ENCODE data around the gene ENPP7.

Gene ENPP7, protein sequence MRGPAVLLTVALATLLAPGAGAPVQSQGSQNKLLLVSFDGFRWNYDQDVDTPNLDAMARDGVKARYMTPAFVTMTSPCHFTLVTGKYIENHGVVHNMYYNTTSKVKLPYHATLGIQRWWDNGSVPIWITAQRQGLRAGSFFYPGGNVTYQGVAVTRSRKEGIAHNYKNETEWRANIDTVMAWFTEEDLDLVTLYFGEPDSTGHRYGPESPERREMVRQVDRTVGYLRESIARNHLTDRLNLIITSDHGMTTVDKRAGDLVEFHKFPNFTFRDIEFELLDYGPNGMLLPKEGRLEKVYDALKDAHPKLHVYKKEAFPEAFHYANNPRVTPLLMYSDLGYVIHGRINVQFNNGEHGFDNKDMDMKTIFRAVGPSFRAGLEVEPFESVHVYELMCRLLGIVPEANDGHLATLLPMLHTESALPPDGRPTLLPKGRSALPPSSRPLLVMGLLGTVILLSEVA

DNA sequence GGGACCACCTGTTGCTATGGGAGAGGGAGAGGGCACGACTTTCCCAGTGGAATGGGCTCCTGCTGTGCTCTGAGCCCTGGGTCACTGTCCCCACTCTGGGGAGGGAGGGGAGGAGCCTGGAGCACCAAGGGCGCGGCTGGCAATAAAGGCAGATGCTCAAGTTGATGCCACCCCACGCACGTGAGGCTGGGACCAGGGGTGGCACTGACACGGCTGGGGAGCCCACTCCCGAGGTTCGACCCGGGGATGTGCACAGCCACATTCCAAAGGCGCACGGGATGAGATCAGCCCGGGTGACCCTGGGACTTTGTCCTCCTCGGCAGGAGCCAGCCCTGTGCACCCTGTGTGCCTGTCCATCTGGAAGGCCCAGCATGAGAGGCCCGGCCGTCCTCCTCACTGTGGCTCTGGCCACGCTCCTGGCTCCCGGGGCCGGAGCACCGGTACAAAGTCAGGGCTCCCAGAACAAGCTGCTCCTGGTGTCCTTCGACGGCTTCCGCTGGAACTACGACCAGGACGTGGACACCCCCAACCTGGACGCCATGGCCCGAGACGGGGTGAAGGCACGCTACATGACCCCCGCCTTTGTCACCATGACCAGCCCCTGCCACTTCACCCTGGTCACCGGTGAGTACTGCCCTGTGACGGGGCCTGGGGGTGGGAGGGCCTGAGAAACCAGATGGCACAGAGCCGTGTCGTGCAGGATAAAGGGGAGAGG lies at the start of gene ENPP7:
ENPP7 (plus strand) TSS at position 175 of the 715 bp plus-strand sequence; CDS start at position 372, 197 bp downstream.
- peak within 1 kb of the TSS; percentile 47 for H3K4me3 Mint-ChIP-seq
- H3K36me3 Mint-ChIP-seq: peaks cover 14% of the 10 kb centered on the region
- H3K27me3 Mint-ChIP-seq: peaks cover 1% of the 10 kb centered on the region
- H3K4me1 Mint-ChIP-seq: peaks cover 51% of the 10 kb centered on the region
- no peak for ATAC-seq
- H3K27ac Mint-ChIP-seq: peak within 1 kb of the TSS; percentile 86
- H3K9me3 Mint-ChIP-seq: no peaks in the 10 kb centered on the region

DNA sequence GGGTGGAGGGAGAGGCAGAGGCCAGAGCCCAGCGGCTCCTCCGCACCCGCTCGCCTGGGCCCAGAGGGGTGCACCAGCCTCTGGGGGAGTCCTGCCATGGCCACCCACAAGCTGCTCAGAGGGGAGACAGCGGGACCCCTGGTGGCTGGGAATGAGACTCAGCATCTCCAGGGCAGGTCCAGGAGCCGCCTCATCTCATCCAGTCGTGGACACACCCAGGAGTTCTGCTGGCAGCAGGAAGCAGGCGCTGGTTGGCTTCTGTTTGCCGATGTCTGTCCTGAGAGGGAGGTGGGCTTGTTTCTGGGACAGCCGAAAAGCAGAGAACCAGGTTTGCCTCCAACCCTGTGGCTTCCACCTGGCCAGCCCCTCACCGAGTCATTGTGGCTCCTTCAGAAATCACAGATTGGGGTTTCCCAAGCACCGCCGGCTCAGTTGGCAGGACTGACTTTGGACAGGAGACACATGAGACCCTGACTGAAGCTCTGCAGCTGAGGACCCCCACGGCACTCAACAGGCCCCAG lies 49.6 kb upstream of the ENPP7 start:
- no peak overlapping the region for H3K27ac Mint-ChIP-seq

DNA sequence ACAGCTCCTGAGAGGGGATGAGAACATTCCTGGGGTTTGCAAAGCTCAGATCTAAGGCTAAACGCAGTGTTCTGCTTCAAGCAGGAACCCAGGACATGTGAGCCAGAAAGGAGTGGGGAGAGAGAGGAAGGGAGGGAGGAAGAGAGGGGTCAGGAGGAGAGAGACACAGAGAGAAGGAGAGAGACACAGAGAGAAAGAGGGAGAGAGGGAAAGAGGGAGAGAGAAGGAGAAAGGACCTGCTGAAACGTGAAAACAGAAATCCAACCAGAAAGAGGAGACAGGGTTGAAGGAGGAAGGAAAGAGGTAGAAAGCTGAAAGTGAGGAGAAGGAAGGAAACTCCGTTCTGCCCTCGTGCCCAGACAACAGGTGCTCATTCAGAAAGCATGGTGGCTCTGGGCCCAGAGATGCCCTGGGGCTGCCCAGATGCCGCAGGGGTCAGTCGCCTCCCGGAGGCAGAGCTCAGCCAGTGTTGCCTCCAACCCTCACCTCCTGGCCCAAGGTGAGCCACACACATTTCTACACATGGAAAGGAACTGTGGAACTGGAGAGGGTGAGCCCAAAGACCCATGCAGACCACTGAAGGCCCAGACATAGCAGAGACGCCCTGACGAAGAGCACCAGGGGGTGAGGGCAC lies 49.0 kb upstream of the ENPP7 start:
- H3K27me3 Mint-ChIP-seq: peaks cover 90% of the 10 kb centered on the region

More for the DNA sequence above, 49.6 kb upstream of the ENPP7 start:
- no peak for ATAC-seq
- Mint-ChIP-seq H3K36me3 (no peaks in the 10 kb centered on the region), H3K27me3 (peaks cover 90% of the 10 kb centered on the region), H3K9me3 (no peaks in the 10 kb centered on the region), H3K4me3 (no peak overlapping the region), H3K4me1 (no peaks in the 10 kb centered on the region)

DNA sequence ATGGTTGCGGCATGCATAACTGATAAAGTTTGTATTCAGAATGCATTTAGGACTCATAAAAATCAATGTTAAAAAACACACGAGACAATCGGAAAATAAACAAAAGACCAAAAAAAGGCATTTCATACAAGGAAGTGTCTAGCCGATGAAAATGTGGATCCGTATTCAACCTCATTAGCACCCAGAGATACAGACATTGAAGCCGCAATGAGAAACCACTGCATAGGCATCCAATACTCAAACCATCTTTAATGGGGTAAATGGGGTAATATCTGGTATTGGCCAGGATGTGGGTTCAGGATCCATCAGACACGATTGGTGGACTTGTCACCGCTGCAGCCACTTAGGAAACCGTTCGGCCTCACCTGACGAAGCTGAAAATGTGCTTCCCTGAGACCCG lies 47.4 kb upstream of the ENPP7 start:
- no peaks in the 10 kb centered on the region for H3K36me3 Mint-ChIP-seq
- no peak overlapping the region for H3K27ac Mint-ChIP-seq
- H3K9me3 Mint-ChIP-seq: no peaks in the 10 kb centered on the region
- ATAC-seq: no peak
- H3K4me1 Mint-ChIP-seq: no peaks in the 10 kb centered on the region
- peaks cover 83% of the 10 kb centered on the region for H3K27me3 Mint-ChIP-seq
- no peak overlapping the region for H3K4me3 Mint-ChIP-seq

More for the DNA sequence above, 49.0 kb upstream of the ENPP7 start:
- H3K9me3 Mint-ChIP-seq: no peaks in the 10 kb centered on the region
- H3K4me3 Mint-ChIP-seq: no peak overlapping the region
- H3K4me1 Mint-ChIP-seq: no peaks in the 10 kb centered on the region
- no peaks in the 10 kb centered on the region for H3K36me3 Mint-ChIP-seq
- H3K27ac Mint-ChIP-seq: no peak overlapping the region
- no peak for ATAC-seq

DNA sequence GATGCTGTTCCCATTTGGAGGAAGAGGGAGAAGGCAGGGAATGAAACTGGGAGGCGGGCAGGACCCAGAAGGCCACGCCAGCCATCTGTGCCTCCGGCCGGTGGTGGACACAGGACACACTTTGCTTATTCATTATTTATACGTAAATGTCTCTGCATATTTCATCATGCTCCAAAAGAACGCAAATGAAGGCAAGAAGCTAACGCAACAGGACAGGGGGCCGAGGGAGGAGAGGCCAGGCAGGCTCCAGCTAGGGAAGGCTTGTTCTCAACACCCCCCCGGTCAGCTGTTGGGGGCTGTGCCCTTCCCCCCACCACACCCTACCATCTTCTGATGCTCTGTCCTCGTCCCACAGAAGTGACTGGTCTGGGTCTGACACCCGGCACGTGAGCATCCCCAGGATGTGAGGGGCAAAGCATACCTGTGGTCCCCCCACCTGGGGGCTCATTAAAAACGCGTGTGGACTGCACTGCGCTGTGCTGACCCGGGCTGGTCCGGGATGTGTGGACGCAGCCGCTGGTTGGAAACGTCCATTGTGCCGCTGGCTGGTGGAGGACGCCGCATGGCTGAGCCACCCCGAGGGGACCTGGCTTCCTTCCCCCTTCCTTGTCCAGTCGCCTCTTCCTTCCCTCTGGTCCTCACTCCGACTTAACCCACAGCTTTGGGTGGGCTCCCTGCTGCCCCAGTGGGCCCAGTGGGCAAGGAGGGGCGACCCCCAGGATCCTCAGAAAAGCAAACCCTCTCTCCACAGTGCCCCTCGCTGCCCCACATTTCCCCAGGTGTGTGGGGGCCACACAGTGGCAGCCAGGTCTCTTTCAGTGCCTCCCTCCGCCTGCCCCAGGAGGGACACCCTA lies 46.4 kb upstream of the ENPP7 start:
- Mint-ChIP-seq H3K27me3 (peaks cover 73% of the 10 kb centered on the region), H3K9me3 (no peaks in the 10 kb centered on the region), H3K4me3 (no peak overlapping the region), H3K36me3 (no peaks in the 10 kb centered on the region), H3K4me1 (no peaks in the 10 kb centered on the region), H3K27ac (no peak overlapping the region)
- no peak for ATAC-seq

DNA sequence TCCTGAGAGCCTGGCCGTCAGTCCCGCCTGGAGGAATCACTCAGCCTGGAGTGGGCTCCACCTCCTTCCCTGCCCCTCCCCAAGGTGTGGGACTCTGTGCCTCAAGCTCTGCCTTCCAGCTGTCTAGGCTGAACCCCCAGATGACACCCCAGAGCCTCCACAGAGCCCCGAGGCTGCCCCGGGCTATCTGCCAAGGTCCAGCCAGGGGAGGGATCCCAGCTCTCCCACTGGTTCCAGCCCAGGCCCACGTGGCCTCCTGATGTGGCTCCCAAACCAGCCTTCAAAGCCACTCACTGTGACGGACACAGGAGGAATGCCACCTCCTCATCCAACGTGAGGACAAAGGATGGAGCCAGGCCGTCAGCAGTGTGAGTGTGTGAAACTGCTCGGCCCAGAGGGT lies 45.6 kb upstream of the ENPP7 start:
- H3K36me3 Mint-ChIP-seq: no peaks in the 10 kb centered on the region
- H3K27ac Mint-ChIP-seq: no peak overlapping the region
- no peak for ATAC-seq
- no peak overlapping the region for H3K4me3 Mint-ChIP-seq
- no peaks in the 10 kb centered on the region for H3K9me3 Mint-ChIP-seq
- no peaks in the 10 kb centered on the region for H3K4me1 Mint-ChIP-seq
- peaks cover 70% of the 10 kb centered on the region for H3K27me3 Mint-ChIP-seq

DNA sequence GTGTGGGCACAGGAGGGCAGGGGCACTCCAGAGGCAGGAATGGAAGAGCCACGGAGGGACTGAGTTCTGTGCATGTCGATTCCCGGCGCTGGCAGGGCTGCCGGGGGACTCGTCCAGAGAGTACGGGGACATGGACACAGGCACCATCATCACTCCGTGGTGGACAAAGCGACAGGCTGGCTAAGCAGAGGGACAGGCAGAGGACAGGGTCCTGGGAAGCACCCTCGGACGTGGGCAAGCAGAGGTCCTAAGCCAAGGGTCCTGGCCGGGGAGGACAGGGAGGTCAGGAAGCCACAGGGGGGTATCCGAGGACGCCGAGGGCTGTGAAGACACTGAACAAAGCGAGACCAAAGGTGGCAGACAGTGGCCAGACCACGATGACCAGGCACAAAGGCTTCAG lies 44.3 kb upstream of the ENPP7 start:
- no peak for ATAC-seq
- H3K4me1 Mint-ChIP-seq: no peaks in the 10 kb centered on the region
- no peak overlapping the region for H3K27ac Mint-ChIP-seq
- no peak overlapping the region for H3K4me3 Mint-ChIP-seq
- H3K36me3 Mint-ChIP-seq: no peaks in the 10 kb centered on the region
- peaks cover 63% of the 10 kb centered on the region for H3K27me3 Mint-ChIP-seq
- H3K9me3 Mint-ChIP-seq: no peaks in the 10 kb centered on the region

DNA sequence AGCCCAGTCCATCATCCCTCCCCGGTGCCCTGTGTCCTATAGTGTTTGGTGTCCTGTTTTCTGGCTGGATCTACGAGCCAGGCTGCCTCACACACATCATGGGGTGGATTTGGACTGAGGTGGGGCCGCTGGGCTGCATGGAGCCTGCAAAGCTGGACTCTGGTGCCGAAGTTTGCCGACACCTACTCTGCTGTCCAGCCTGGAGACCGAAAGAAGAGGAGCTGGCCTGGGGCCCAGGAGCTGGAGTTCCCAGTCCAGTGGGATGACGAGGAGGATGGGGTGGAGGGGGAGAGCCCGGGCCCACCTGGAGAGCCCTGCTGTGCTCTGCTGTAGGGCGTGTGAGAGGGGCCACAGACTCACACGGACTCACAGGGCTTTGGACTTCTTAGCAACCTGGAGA lies 40.3 kb upstream of the ENPP7 start:
- Mint-ChIP-seq H3K27ac (no peak overlapping the region), H3K36me3 (no peaks in the 10 kb centered on the region), H3K9me3 (no peaks in the 10 kb centered on the region), H3K4me3 (no peak overlapping the region), H3K4me1 (no peaks in the 10 kb centered on the region), H3K27me3 (peaks cover 50% of the 10 kb centered on the region)
- ATAC-seq: no peak

DNA sequence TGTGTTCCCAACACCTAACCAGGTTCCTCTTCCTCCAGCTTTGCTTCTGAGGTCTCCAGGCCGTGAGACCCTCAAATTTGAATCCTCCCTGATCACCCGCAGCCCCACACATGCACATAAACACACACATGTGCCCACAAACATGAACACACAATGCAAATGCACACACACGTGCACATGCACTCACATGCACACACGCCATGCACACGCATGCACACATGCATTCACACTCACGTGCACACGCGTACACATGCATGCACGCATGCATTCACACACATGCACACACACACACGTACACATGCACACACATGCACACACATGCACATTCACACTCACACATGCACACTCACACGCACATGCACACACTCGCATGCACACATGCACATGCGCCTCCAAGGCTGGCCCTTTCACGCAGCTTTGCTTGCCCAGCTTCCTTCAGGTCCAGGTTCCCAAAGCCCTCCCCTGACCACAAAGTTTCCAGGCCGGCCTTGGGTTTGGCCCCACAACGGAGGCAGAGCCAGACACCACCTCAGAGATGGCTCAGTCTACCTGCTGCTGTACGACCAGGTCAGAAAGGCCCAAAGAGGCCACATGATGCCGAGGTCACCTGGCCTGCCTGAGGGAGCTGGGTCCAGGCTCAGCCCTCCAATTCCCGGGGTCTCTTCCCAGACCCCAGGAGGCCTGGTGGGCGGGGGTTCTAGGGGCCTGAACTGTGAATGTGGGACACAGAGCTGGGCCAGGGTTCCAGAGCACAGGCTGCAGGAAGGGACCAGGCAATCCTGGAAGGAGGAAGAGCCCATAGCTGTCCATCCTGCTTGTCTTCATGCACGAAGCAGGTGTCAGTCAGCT lies 39.5 kb upstream of the ENPP7 start:
- no peak for ATAC-seq
- H3K4me3 Mint-ChIP-seq: no peak overlapping the region
- H3K27ac Mint-ChIP-seq: no peak overlapping the region
- peaks cover 50% of the 10 kb centered on the region for H3K27me3 Mint-ChIP-seq
- H3K4me1 Mint-ChIP-seq: peaks cover 6% of the 10 kb centered on the region
- H3K9me3 Mint-ChIP-seq: no peaks in the 10 kb centered on the region
- H3K36me3 Mint-ChIP-seq: no peaks in the 10 kb centered on the region

DNA sequence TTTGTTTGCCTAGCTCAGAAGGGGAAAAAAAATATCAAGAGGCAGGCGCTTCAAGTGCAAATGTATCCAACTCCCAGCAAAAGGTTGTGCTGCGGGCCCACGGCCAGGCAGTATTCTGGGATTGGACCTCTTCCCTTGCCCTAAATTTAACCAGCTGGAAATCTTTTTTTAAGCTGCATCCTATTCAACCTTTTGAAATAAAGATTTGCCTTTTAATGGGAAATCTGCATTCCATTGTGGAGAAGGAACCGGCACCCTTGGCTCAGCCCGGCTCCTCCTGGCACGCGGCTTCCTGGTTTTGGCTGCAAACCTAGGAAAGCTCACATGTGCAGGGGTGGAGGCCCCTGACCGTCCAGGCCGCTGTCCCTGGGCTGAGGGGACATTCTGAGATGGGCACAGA lies 38.8 kb upstream of the ENPP7 start:
- Mint-ChIP-seq H3K36me3 (no peaks in the 10 kb centered on the region), H3K4me1 (peaks cover 13% of the 10 kb centered on the region), H3K27me3 (peaks cover 52% of the 10 kb centered on the region), H3K27ac (no peak overlapping the region), H3K4me3 (no peak overlapping the region), H3K9me3 (no peaks in the 10 kb centered on the region)
- no peak for ATAC-seq

DNA sequence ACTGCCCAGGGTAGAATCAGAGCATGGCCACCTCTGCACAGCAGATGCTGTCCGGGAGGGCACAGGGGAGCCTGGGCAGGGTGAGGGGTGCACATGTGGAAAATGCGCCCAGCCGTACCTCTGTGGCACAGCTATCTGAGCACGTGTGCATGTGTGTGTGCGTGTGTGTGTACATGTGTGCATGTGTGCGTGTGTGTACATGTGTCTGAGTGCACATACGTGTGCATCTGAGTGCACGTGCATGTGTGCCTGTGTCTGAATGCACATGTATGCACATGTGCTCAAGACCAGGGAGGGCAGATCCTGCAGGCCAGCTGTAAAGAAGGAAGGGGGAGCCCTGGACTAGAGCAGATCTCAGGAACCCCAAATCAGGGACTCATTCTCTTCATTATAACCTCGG lies 37.3 kb upstream of the ENPP7 start:
- Mint-ChIP-seq H3K9me3 (no peaks in the 10 kb centered on the region), H3K27ac (no peak overlapping the region)

DNA sequence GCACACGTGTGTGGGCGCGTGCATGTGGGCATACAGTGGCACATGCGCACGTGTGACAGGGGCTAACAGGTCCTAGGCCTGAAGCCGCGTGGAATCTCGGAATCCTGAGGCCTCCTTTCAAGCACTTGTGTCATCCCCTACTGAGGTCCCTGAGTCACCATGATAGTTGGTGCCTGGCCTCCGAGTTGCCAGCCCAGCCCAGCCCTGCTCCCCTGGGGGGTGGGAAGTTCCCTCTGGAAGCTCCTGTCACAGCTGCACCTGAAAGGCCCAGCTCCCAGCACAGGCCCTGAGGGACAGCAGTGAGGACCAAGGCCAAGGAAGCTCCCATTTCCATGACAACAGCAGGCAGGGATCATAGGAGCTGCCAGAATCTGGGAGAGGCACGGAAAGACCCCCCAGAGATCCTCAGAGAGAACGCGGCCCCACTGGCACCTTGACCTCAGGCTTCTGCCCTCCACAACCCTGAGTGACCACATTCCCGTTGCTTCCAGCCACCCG lies 35.4 kb upstream of the ENPP7 start:
- no peaks in the 10 kb centered on the region for H3K36me3 Mint-ChIP-seq
- ATAC-seq: no peak
- H3K4me3 Mint-ChIP-seq: no peak overlapping the region
- peaks cover 28% of the 10 kb centered on the region for H3K4me1 Mint-ChIP-seq
- peaks cover 75% of the 10 kb centered on the region for H3K27me3 Mint-ChIP-seq
- H3K9me3 Mint-ChIP-seq: no peaks in the 10 kb centered on the region
- no peak overlapping the region for H3K27ac Mint-ChIP-seq

More for the DNA sequence above, 37.3 kb upstream of the ENPP7 start:
- no peak for ATAC-seq
- no peak overlapping the region for H3K4me3 Mint-ChIP-seq
- H3K4me1 Mint-ChIP-seq: peaks cover 22% of the 10 kb centered on the region
- H3K36me3 Mint-ChIP-seq: no peaks in the 10 kb centered on the region
- peaks cover 66% of the 10 kb centered on the region for H3K27me3 Mint-ChIP-seq

DNA sequence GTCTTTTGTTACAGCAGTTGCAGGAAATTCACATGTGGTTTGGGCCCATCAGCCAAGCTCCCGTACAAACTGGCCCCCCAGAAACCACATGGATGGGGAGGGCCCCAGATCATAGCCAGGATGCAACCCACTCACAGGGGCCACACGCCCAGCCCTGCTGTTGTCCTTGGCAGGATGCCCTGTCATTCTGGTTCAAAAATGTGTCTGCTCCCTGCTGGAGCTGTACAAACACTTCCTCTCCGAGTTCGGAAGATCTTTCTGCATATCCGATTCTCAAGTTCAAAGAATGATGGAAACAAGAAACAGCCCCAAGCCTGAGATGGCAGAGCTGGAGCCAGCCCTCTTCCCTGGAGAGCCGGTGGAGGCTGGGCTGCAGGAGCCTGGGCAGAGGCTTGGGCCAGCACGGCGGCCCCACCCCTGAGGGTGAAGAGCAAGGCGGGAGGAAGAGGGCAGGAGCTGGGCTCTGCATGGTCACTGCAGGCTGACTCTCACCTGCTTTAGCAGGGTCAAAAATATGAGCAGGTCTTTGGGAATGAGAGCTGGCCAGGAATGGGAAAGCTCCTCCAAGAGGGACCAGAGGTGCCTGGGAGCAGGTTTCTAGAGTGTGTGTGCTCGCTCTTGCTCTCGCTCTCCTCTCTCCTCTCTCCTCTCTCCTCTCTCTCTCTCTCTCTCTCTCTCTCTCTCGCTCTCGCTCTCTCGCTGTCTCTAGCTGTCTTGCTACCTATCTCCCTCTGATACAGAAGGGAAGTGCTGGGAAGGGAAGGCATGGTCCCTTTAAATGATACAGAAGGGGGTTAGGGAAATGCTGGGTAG lies 34.7 kb upstream of the ENPP7 start:
- Mint-ChIP-seq H3K4me1 (peaks cover 28% of the 10 kb centered on the region), H3K27ac (no peak overlapping the region), H3K27me3 (peaks cover 75% of the 10 kb centered on the region), H3K9me3 (no peaks in the 10 kb centered on the region), H3K36me3 (no peaks in the 10 kb centered on the region), H3K4me3 (no peak overlapping the region)
- ATAC-seq: no peak

Data from stimulated activated memory B cell treated with anti-CD40 and anti-IgM and Interleukin-4, amounts not matched to agents 10 μg/mL and 1 μg/mL and 100 μg/mL, for 72 hours (primary cell).